MCF 10A (cell line): Measurements from ENCODE around the gene COLEC11. TPM values are rescaled to one million over a fixed set of nuclear protein-coding genes. Genes with fewer than 3 reads are reported as not detected.

Experiments
- BruUV-seq: library from RNA; stranded (reverse); fragments of 400-500 nt; replicated peaks from 2 replicates; lab custom pipeline; 2021; lab: Mats Ljungman, UMichigan
- CTCF ChIA-PET: fragments of 300-600 bp; sonication (Branson Sonifier 250); formaldehyde crosslinking; extraction: SDS; loops from one replicate; lab custom pipeline; 2021; ENCODE audit warnings: antibody characterized with exemption, inconsistent platforms; lab: Yijun Ruan, JAX
- POLR2A ChIA-PET: fragments of 300-600, 350-650 bp; sonication (Branson Sonifier 250); formaldehyde crosslinking; extraction: SDS; loops from one replicate; lab custom pipeline; 2020; ENCODE audit warnings: antibody characterized with exemption, inconsistent platforms; lab: Yijun Ruan, JAX
- DNase-seq: peaks from one replicate; pipeline ENCODE4 v3.0.0-alpha.2; 2018; ENCODE audit not compliant: unreplicated experiment
- H3K27ac Mint-ChIP-seq: one replicate; pipeline ENCODE4 v1.8.0; 2022; ENCODE audit warnings: mild to moderate bottlenecking, low read depth, mixed read lengths; ENCODE audit not compliant: unreplicated experiment
- H3K27me3 Mint-ChIP-seq: one replicate; pipeline ENCODE4 v1.8.0; 2022; ENCODE audit warnings: mixed read lengths; ENCODE audit not compliant: insufficient read depth, unreplicated experiment
- H3K36me3 Mint-ChIP-seq: one replicate; pipeline ENCODE4 v1.8.0; 2022; ENCODE audit warnings: mild to moderate bottlenecking, moderate library complexity, mixed read lengths; ENCODE audit not compliant: insufficient read depth, unreplicated experiment
- H3K4me1 Mint-ChIP-seq: one replicate; pipeline ENCODE4 v1.8.0; 2022; ENCODE audit warnings: mixed read lengths; ENCODE audit not compliant: insufficient read depth, unreplicated experiment
- H3K4me3 Mint-ChIP-seq: one replicate; pipeline ENCODE4 v1.8.0; 2022; ENCODE audit warnings: mild to moderate bottlenecking, moderate library complexity, mixed read lengths; ENCODE audit not compliant: unreplicated experiment
- H3K9me3 Mint-ChIP-seq: one replicate; pipeline ENCODE4 v1.8.0; 2022; ENCODE audit warnings: mixed read lengths; ENCODE audit not compliant: unreplicated experiment
- intact Hi-C: fragments of 100-400 bp; cut with micrococcal nuclease; formaldehyde crosslinking; loops from 2 replicates; pipeline ENCODE4 v1.14.1; 2022
- total RNA-seq: library from RNA; stranded (reverse); gene quantifications from 2 replicates; pipeline ENCODE4 v1.2.3, GENCODE V29; 2022
- TF ChIP-seq, protein P1 (sequence below): fragments of 200-600 bp; IDR thresholded peaks from one replicate; pipeline ENCODE4 v1.8.0; 2022; ENCODE audit warnings: antibody characterized with exemption, mild to moderate bottlenecking; ENCODE audit not compliant: unreplicated experiment

Gene COLEC11
- total RNA-seq, 1 experiment from 2014 or later, result not detected

DNA sequence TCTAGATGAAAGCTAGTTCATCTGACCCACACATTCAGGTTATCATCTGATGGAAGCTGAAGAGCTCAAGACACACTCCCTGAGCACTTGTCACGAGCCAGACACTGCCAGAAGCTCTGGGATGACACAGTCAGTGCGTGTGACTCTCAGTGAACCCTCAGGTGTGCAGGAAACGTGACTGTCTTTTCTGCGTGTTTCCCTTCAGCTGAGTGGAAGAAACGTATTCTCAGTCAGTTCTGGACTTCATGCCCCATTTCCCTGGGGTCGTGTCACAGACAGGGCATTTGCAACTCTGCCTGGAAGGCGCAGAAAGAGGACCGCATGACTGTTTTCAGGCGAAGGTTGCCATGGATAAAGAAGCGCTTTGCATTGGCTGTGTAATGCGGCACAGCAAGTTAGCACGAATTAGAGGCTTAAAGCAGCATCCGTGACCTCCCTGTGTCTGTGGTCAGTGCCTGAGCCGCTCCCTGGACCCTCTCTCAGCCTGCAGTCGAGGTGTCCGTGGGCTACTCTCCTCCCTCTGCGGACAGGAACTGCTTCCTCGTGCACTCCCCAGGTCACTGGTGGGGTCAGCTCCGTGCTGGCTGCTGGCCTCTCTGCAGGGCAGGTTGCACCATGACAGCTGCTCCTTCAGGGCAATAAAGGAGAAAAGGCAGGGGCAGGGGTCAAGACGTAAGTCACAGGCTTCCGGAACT is 59.8 kb downstream of the COLEC11 start:
- peaks cover 7% of the 10 kb centered on the region for H3K4me1 Mint-ChIP-seq
- TF ChIP-seq, protein P1, sequence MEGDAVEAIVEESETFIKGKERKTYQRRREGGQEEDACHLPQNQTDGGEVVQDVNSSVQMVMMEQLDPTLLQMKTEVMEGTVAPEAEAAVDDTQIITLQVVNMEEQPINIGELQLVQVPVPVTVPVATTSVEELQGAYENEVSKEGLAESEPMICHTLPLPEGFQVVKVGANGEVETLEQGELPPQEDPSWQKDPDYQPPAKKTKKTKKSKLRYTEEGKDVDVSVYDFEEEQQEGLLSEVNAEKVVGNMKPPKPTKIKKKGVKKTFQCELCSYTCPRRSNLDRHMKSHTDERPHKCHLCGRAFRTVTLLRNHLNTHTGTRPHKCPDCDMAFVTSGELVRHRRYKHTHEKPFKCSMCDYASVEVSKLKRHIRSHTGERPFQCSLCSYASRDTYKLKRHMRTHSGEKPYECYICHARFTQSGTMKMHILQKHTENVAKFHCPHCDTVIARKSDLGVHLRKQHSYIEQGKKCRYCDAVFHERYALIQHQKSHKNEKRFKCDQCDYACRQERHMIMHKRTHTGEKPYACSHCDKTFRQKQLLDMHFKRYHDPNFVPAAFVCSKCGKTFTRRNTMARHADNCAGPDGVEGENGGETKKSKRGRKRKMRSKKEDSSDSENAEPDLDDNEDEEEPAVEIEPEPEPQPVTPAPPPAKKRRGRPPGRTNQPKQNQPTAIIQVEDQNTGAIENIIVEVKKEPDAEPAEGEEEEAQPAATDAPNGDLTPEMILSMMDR, result no peak
- BruUV-seq, result no TSS peak
- POLR2A ChIA-PET, result no interaction called here
- no peak overlapping the region for H3K27ac Mint-ChIP-seq
- H3K9me3 Mint-ChIP-seq, result no peaks in the 10 kb centered on the region
- no peak overlapping the region for H3K4me3 Mint-ChIP-seq
- no peaks in the 10 kb centered on the region for H3K27me3 Mint-ChIP-seq
- intact Hi-C loops, result loop anchor here (5.0 kb wide), 3 partner anchors 117 to 1797 kb away; no protein-coding TSS in a partner anchor
- H3K36me3 Mint-ChIP-seq, result no peaks in the 10 kb centered on the region
- DNase-seq, result no peak
- CTCF ChIA-PET, result interaction anchor here (0.6 to 4.9 kb wide), 4 partner anchors 31 to 231 kb away, joined by 3 to 25 read pairs (median 3); no protein-coding TSS in a partner anchor

DNA sequence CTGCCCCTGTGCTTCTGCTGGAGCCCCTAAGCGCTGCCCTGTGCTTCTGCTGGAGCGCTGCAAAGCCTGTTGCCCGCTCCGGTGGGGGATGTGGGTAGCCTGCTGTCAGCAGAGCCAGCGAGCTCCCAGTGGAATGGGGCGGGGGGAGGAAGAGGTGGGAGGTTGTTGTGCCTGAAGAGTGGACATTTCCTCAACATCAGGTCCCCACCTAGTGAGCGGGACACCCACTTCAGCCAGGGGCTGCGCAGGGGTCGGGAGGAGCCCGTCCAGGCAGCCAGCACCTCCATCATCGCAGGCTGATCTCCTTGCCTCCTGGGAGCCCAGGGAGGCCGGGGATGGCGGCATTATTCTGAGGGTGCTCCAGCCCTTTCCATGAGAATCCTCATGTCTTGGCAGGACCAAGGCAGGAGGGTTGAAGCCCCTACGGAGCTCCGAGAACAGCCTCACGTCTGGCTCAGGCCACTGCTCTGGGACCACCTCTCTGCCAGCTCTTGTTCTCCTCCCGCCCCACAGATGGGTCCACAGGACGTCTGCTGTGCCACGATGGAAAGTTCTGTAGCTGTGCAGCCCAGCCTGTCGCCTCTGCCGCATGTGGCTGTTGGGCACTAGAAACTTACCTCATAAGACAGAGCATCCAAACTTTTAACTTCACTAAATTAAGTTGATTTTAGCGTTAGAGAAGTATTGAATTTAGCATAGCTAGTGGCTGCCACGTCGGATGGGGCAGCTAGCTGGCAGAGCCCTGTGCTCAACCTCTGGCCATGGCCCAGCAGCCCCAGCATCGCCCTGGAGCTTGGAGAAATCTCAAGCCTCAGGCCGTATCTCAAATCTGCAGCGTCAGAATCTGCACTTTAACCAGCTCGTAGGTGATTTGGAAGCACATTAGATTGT is 61.2 kb downstream of the COLEC11 start:
- H3K27ac Mint-ChIP-seq, result no peak overlapping the region
- peaks cover 9% of the 10 kb centered on the region for H3K4me1 Mint-ChIP-seq
- DNase-seq, result no peak
- no TSS peak for BruUV-seq
- TF ChIP-seq, protein P1, result no peak
- CTCF ChIA-PET, result interaction anchor here (0.8 to 0.9 kb wide), 2 partner anchors 24 to 233 kb away, joined by 3 to 4 read pairs; no protein-coding TSS in a partner anchor
- no peaks in the 10 kb centered on the region for H3K9me3 Mint-ChIP-seq
- H3K27me3 Mint-ChIP-seq, result no peaks in the 10 kb centered on the region
- intact Hi-C loops, result no loop called here
- no peaks in the 10 kb centered on the region for H3K36me3 Mint-ChIP-seq
- no peak overlapping the region for H3K4me3 Mint-ChIP-seq
- POLR2A ChIA-PET, result no interaction called here

DNA sequence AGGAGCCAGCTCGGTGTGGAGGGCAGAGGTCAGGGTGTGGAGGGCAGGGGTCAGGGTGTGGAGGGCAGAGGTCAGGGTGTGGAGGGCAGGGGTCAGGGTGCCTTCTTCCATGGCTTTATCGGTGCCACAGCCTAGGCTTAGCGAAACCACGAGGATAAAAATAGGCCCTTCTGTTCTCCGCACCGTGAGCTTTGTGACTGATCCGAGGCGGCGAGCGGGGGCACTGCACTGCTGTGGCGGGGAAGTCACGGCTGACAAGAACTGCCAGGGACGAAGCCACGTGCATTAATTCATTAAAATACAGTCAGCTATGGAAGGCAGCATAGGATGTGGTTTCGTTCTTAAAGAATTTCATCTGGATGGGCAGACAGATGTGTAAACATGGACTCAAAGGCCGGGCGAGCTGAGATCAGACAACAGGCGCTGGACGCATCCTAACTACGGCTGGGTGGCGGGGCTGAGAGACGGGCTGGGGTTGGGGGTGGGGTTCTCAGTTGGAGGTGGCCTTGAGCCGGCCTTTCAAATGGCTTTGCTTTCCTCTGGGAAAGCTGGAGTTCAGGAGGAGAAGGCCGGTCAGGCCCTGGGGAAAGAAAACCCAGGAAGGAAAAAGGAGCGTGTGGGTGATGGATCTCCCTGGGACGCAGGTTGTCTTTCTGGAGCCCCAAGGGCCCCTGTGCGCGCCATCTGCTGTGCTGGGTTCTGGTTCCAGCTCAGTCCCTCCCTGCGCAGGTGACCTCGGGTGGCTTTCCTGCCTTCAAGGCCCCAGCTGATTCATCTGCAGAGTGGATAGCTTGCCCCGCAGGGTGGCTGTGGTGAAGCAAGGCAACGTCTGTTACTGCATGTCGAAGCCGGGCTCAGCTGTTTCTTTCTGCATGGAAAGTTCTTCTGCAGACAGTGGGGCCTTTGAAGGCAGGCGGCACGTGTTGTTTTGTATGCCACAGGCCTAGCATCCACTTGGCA is 62.1 kb downstream of the COLEC11 start:
- H3K4me3 Mint-ChIP-seq, result no peak overlapping the region
- H3K4me1 Mint-ChIP-seq, result peaks cover 7% of the 10 kb centered on the region
- ChIA-PET POLR2A (no interaction called here), CTCF (interaction anchor here (0.5 to 0.9 kb wide), 3 partner anchors 23 to 234 kb away, joined by 3 to 4 read pairs (median 3); no protein-coding TSS in a partner anchor)
- no peaks in the 10 kb centered on the region for H3K27me3 Mint-ChIP-seq
- H3K9me3 Mint-ChIP-seq, result no peaks in the 10 kb centered on the region
- H3K27ac Mint-ChIP-seq, result no peak overlapping the region
- BruUV-seq, result no TSS peak
- TF ChIP-seq, protein P1, result no peak
- intact Hi-C loops, result no loop called here
- DNase-seq, result no peak
- H3K36me3 Mint-ChIP-seq, result no peaks in the 10 kb centered on the region
